D721Med (cell line): Measurements from ENCODE around the gene HLA-F.

ENCODE experiments used
- DNase-seq: peaks from one replicate; pipeline ENCODE4 v3.0.0; 2011; ENCODE audit warnings: low spot score; ENCODE audit not compliant: insufficient read length
- FAIRE-seq: peaks from 2 replicates; lab custom pipeline; 2011; peaks lifted over from hg19 to GRCh38; lab: Jason Lieb, UNC
- CTCF ChIP-seq: IDR thresholded peaks from 2 replicates; pipeline ENCODE4 v1.5.1; 2012; ENCODE audit warnings: mild to moderate bottlenecking, control low read depth; ENCODE audit not compliant: insufficient read depth; ENCODE audit errors: missing control alignments

Gene HLA-F

GRCh38 chr6:29743568-29743967, 20.3 kb downstream of the HLA-F start:
- no peak for TF ChIP-seq CTCF
- FAIRE-seq, result no peak

GRCh38 chr6:29744131-29744530, 20.9 kb downstream of the HLA-F start:
- FAIRE-seq (no peak), DNase-seq (no peak)
- no peak for TF ChIP-seq CTCF

More at GRCh38 chr6:29743568-29743967, 20.3 kb downstream of the HLA-F start:
- DNase-seq, result no peak

- no peak for TF ChIP-seq CTCF
- FAIRE-seq (no peak), DNase-seq (no peak)
Measured at GRCh38 chr6:29744621-29745020, 21.4 kb downstream of the HLA-F start.

- DNase-seq (no peak), FAIRE-seq (no peak)
- TF ChIP-seq CTCF, result no peak
Measured at GRCh38 chr6:29745386-29745785, 22.2 kb downstream of the HLA-F start.

GRCh38 chr6:29745855-29746449, 22.7 kb downstream of the HLA-F start:
- DNase-seq, result no peak
- no peak for FAIRE-seq
- TF ChIP-seq CTCF, result no peak

GRCh38 chr6:29746846-29747687, 23.8 kb downstream of the HLA-F start:
- FAIRE-seq (no peak), DNase-seq (no peak)
- TF ChIP-seq CTCF, result no peak
